PC-3 (cell line): ENCODE data around the gene SLC25A2. TPM values are rescaled to one million over a fixed set of nuclear protein-coding genes. Genes with fewer than 3 reads are reported as not detected.

ENCODE experiments used
- ATAC-seq: fragments of 200-7000 bp; cut with Tn5 transposase; 2 replicates; pipeline ENCODE4 v1.9.1; 2020; ENCODE audit warnings: mild to moderate bottlenecking, moderate library complexity
- BruUV-seq: library from RNA; stranded (reverse); fragments of 400-500 nt; replicated peaks from 2 replicates; lab custom pipeline; 2021; lab: Mats Ljungman, UMichigan
- CTCF ChIA-PET: fragments of 300-600 bp; sonication (Branson Sonifier 250); formaldehyde crosslinking; loops from one replicate; lab custom pipeline; 2022; ENCODE audit warnings: antibody characterized with exemption; lab: Charles Lee
- POLR2A ChIA-PET: fragments of 300-600 bp; sonication (Branson Sonifier 250); formaldehyde crosslinking; loops from one replicate; lab custom pipeline; 2022; ENCODE audit warnings: antibody characterized with exemption; ENCODE audit not compliant: unreplicated experiment; lab: Charles Lee
- DNase-seq: peaks from one replicate; pipeline ENCODE4 v3.0.0-alpha.2; 2015
- H2AFZ ChIP-seq: fragments of 300-600 bp; sonication (generic); 2 replicates; pipeline ENCODE4 v1.6.0; 2016; ENCODE audit warnings: antibody characterized with exemption, low read length
- H3F3A ChIP-seq: fragments of 300-600 bp; sonication (generic); one replicate; pipeline ENCODE4 v1.6.0; 2017; ENCODE audit warnings: antibody characterized with exemption, low read length, control low read depth, mild to moderate bottlenecking; ENCODE audit not compliant: unreplicated experiment
- H3K27ac ChIP-seq: fragments of 300-600 bp; sonication (generic); 2 replicates; pipeline ENCODE4 v1.5.1; 2016; ENCODE audit warnings: mild to moderate bottlenecking, low read length
- H3K27me3 ChIP-seq: fragments of 300-600 bp; sonication (generic); 2 replicates; pipeline ENCODE4 v1.6.1; 2016; ENCODE audit warnings: low read length, mixed read lengths
- H3K36me3 ChIP-seq: fragments of 300-600 bp; sonication (generic); 2 replicates; pipeline ENCODE4 v1.6.1; 2016; ENCODE audit warnings: low read depth, mixed run types, low read length, mixed read lengths
- H3K4me1 ChIP-seq: fragments of 300-600 bp; sonication (generic); 2 replicates; pipeline ENCODE4 v1.5.1; 2016; ENCODE audit warnings: low read length; ENCODE audit not compliant: insufficient read depth
- H3K4me2 ChIP-seq: fragments of 300-600 bp; sonication (generic); 2 replicates; pipeline ENCODE4 v1.6.0; 2016; ENCODE audit warnings: low read length
- H3K4me3 ChIP-seq: fragments of 300-600 bp; sonication (generic); 2 replicates; pipeline ENCODE4 v1.5.1; 2016; ENCODE audit warnings: mild to moderate bottlenecking, low read length, mixed read lengths
- H3K79me2 ChIP-seq: fragments of 300-600 bp; sonication (generic); 2 replicates; pipeline ENCODE4 v1.6.1; 2017; ENCODE audit warnings: low read length, mixed read lengths
- H3K9ac ChIP-seq: fragments of 300-600 bp; sonication (generic); 2 replicates; pipeline ENCODE4 v1.6.0; 2016; ENCODE audit warnings: mild to moderate bottlenecking, low read length
- H3K9me2 ChIP-seq: fragments of 300-600 bp; sonication (generic); replicated peaks from 2 replicates; pipeline ENCODE4 v1.6.1; 2016; ENCODE audit warnings: mixed run types, low read length, mixed read lengths
- H3K9me3 ChIP-seq: fragments of 300-600 bp; sonication (generic); 2 replicates; pipeline ENCODE4 v1.6.1; 2016; ENCODE audit warnings: low read length, mixed read lengths
- H4K20me1 ChIP-seq: fragments of 300-600 bp; sonication (generic); 2 replicates; pipeline ENCODE4 v1.6.1; 2016; ENCODE audit warnings: low read length, mixed read lengths
- EZH2 ChIP-seq: fragments of 300-600 bp; sonication (generic); IDR thresholded peaks from one replicate; pipeline ENCODE4 v1.6.1; 2017; ENCODE audit warnings: antibody characterized with exemption, mild to moderate bottlenecking, low read length; ENCODE audit not compliant: unreplicated experiment
- EZH2phosphoT487 ChIP-seq: fragments of 300-600 bp; sonication (generic); IDR thresholded peaks from 2 replicates; pipeline ENCODE4 v1.6.1; 2018; ENCODE audit warnings: mild to moderate bottlenecking, antibody characterized with exemption, low read length, borderline replicate concordance
- intact Hi-C: fragments of 100-400 bp; cut with micrococcal nuclease; formaldehyde crosslinking; loops from 2 replicates; pipeline ENCODE4 v1.9.0; 2023
- total RNA-seq: library from RNA; depleted of rRNA; stranded (reverse); fragments of >200 nt; gene quantifications from 2 replicates; pipeline ENCODE4 v1.2.3, GENCODE V29; 2014
- TF ChIP-seq, protein P1 (sequence below): fragments of 300-600 bp; sonication (generic); conservative IDR thresholded peaks from 2 replicates; pipeline ENCODE4 v1.5.1; 2017; ENCODE audit warnings: antibody characterized with exemption, low read depth, mild to moderate bottlenecking, low read length

The SLC25A2 gene
- total RNA-seq, 1 experiment from 2014 or later: 0.18 TPM

DNA sequence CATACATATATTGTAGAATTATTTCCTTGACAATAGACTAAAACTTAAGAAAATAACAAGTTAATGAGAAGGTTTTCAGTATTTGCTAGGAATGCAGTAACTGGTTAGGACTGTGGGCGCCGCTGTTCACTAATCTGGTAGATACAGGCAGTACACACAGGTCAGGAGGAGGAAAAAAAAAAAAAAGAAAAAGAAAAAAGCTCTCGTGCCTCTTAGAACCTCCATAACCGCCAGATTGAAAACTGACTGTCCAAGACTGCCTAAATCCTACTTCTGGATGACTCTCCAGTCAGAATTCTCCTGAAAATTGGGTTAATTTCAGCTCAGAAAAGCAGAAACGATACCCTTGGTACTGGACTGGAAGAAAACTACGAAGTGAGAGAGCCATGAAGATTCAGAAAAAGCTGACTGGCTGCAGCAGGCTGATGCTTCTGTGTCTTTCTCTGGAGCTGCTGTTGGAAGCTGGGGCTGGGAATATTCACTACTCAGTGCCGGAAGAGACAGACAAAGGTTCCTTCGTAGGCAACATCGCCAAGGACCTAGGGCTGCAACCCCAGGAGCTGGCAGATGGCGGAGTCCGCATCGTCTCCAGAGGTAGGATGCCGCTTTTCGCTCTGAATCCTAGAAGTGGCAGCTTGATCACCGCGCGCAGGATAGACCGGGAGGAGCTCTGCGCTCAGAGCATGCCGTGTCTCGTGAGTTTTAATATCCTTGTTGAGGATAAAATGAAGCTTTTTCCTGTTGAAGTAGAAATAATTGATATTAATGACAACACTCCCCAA is 26.6 kb upstream of the SLC25A2 start, which contains the start of gene PCDHGA1:
Gene PCDHGA1 (plus strand): TSS at position 216 of the 782 bp plus-strand sequence.
- peak; percentile 67 for ATAC-seq
- Histone ChIP-seq H3K4me2 (peak within 1 kb of the TSS; percentile 43), H3F3A (no peaks in the 10 kb centered on the region), H2AFZ (peak within 1 kb of the TSS; percentile 80), H3K9me3 (0 out of 2 replicates have a peak, but pooled peaks cover 6% of the 10 kb centered on the region), H3K9ac (no peak within 1 kb of the TSS), H3K36me3 (no peaks in the 10 kb centered on the region), H3K79me2 (no peaks in the 10 kb centered on the region), H3K4me1 (no peaks in the 10 kb centered on the region), H3K4me3 (peak within 1 kb of the TSS; percentile 43), H3K27me3 (no peaks in the 10 kb centered on the region), H3K27ac (no peak within 1 kb of the TSS), H3K9me2 (no peaks in the 10 kb centered on the region), H4K20me1 (no peaks in the 10 kb centered on the region)
- BruUV-seq: TSS peak; percentile 42
- ChIA-PET CTCF (interaction anchor here (0.5 to 1.2 kb wide), 8 partner anchors 26 to 236 kb away, joined by 3 to 9 read pairs (median 4); no protein-coding TSS in a partner anchor), POLR2A (no interaction called here)
- DNase-seq: peak; percentile 26
- intact Hi-C loops: loop anchor here (1.0 kb wide), 1 partner anchor 194 kb away; no protein-coding TSS in a partner anchor
- TF ChIP-seq EZH2phosphoT487 (no peak), EZH2 (no peak)
- TF ChIP-seq, protein P1, sequence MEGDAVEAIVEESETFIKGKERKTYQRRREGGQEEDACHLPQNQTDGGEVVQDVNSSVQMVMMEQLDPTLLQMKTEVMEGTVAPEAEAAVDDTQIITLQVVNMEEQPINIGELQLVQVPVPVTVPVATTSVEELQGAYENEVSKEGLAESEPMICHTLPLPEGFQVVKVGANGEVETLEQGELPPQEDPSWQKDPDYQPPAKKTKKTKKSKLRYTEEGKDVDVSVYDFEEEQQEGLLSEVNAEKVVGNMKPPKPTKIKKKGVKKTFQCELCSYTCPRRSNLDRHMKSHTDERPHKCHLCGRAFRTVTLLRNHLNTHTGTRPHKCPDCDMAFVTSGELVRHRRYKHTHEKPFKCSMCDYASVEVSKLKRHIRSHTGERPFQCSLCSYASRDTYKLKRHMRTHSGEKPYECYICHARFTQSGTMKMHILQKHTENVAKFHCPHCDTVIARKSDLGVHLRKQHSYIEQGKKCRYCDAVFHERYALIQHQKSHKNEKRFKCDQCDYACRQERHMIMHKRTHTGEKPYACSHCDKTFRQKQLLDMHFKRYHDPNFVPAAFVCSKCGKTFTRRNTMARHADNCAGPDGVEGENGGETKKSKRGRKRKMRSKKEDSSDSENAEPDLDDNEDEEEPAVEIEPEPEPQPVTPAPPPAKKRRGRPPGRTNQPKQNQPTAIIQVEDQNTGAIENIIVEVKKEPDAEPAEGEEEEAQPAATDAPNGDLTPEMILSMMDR: peak; percentile 49

DNA sequence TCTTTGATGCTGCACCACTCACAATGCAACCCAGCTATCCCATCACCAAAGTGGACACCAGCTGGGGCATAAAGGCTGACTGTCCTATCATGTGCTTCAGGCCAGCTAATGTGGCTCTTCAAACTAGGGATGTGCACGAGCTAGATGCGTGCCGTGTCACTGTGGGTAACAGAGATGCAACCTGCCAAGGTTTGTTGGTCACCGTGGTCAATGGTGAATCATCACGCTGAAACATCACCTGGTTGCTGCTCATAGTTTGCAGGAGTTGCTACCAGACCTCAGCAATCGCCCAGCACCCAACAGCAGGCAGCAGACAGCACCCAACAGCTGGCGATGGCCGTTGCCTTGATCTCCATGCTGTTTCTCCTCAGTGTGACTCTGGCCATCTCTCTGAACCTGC is 24.4 kb upstream of the SLC25A2 start:
- no peak overlapping the region for H3K4me2 ChIP-seq
- ChIA-PET CTCF (no interaction called here), POLR2A (interaction anchor here (0.6 kb wide), 1 partner anchor 236 kb away, joined by 3 read pairs; no protein-coding TSS in a partner anchor)
- no peak overlapping the region for H3K27ac ChIP-seq
- H3K9me3 ChIP-seq: 0 out of 2 replicates have a peak, but pooled peaks cover 3% of the 10 kb centered on the region
- H3F3A ChIP-seq: no peaks in the 10 kb centered on the region
- no peak overlapping the region for H3K4me3 ChIP-seq
- TF ChIP-seq EZH2phosphoT487: no peak
- TF ChIP-seq, protein P1: no peak
- no peak for TF ChIP-seq EZH2
- H3K79me2 ChIP-seq: no peaks in the 10 kb centered on the region
- H3K9me2 ChIP-seq: no peaks in the 10 kb centered on the region
- intact Hi-C loops: no loop called here
- BruUV-seq: no TSS peak
- H3K9ac ChIP-seq: no peak overlapping the region
- ATAC-seq (no peak), DNase-seq (peak; percentile 30)
- H3K4me1 ChIP-seq: no peaks in the 10 kb centered on the region
- no peaks in the 10 kb centered on the region for H3K27me3 ChIP-seq
- H4K20me1 ChIP-seq: no peaks in the 10 kb centered on the region
- no peaks in the 10 kb centered on the region for H3K36me3 ChIP-seq
- no peak overlapping the region for H2AFZ ChIP-seq
